ENCODE data around the gene SSX2B.
A peak's percentile ranks its signal among the peaks of the same experiment; 100 is the strongest.
"Not testable (repeated sequence)": the region's sequence is repeated elsewhere in the genome, so short reads cannot be mapped to it uniquely, and the experiment has no call there.

SSX2B gene, protein sequence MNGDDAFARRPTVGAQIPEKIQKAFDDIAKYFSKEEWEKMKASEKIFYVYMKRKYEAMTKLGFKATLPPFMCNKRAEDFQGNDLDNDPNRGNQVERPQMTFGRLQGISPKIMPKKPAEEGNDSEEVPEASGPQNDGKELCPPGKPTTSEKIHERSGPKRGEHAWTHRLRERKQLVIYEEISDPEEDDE

DNA sequence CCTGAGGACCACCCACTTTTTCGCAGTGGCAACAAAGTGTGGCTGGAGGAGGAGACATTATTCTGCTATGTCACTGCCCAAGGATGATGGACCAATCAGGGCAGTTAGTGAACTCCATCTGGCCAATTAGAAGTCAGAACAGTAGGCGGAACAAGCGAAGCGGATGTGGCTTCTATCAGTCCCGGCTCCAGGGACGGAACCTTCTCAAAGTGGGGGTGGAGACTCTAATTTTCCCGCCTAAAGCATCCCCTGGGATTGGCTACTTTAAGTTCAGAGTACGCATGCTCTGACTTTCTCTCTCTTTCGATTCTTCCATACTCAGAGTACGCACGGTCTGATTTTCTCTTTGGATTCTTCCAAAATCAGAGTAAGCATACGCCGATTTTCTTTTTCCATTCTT lies at the start of gene SSX2B:
Gene SSX2B (plus strand): TSS at position 301 of the 400 bp plus-strand sequence. CDS start 1,429 bp downstream, outside the sequence.
- FAIRE-seq, result not testable (repeated sequence)

DNA sequence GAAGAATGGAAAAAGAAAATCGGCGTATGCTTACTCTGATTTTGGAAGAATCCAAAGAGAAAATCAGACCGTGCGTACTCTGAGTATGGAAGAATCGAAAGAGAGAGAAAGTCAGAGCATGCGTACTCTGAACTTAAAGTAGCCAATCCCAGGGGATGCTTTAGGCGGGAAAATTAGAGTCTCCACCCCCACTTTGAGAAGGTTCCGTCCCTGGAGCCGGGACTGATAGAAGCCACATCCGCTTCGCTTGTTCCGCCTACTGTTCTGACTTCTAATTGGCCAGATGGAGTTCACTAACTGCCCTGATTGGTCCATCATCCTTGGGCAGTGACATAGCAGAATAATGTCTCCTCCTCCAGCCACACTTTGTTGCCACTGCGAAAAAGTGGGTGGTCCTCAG lies 44.0 kb upstream of the SSX2B start, which contains the start of gene SSX2:
Gene SSX2 (minus strand): TSS at position 101 of the 400 bp plus-strand sequence. CDS start 1,429 bp downstream, outside the sequence.
- DNase-seq (ENCODE audit: low spot score); FAIRE-seq: not testable (repeated sequence)

More for the DNA sequence above, at the start of gene SSX2B:
- not testable (repeated sequence) for DNase-seq (ENCODE audit: low spot score)

DNA sequence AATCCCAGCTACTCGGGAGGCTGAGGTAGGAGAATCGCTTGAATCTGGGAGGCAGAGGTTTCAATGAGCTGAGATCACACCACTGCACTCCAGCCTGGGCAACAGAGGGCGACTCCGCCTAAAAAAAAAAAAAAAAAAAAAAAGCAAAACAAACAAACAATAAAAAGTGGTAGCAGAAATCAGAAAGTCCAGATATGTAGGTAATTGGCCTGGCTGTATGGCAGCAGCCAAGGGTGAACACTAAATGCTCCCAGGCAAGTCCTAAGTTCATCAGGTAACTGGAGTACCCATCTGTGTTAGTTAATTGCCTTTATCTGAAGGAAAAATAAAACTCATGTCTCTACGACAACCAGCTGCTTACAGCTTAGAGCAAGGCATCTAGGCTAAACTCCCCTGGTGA lies 14.9 kb downstream of the SSX2B start:
- not testable (repeated sequence) for DNase-seq (ENCODE audit: low spot score); FAIRE-seq

DNA sequence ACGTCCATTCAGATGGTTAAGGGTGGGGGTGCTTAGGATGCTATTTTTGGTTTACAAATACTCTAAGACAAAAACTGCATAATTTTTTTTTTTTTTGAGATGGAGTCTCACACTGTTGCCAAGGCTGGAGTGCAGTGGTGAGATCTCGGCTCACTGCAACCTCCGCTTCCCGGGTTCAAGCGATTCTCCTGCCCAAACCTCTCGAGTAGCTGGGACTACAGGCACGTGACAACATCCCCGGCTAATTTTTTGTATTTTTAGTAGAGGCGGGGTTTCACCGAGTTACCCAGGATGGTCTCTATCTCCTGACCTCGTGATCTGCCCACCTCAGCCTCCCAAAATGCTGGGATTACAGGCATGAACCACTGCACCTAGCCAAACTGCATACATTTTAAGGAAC lies 22.5 kb downstream of the SSX2B start:
- not testable (repeated sequence) for FAIRE-seq; DNase-seq (ENCODE audit: low spot score)

DNA sequence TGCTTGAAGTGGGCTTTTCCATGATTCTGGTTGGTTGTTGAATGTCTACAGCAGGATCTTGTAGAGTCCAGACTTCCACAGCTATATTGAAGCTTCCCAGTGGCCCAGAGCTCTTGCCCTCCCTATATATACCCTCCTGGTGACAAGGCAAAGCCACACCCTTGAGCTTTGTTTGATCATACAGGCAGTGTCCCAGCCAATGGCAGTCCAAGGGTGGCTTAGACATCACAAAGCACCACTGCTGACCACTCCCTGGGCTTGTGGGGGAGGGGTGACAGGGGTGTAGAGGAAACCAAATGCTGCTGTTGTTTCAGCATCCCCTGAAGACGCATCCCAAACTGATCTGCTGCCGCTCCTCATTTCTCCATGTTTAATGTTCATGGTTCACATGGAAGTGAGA lies 46.3 kb downstream of the SSX2B start, which contains the start of gene SPANXN5:
Gene SPANXN5 (minus strand): TSS at position 101 of the 400 bp plus-strand sequence. CDS start 79 bp downstream, at position 22.
- FAIRE-seq, result not testable (repeated sequence)

DNA sequence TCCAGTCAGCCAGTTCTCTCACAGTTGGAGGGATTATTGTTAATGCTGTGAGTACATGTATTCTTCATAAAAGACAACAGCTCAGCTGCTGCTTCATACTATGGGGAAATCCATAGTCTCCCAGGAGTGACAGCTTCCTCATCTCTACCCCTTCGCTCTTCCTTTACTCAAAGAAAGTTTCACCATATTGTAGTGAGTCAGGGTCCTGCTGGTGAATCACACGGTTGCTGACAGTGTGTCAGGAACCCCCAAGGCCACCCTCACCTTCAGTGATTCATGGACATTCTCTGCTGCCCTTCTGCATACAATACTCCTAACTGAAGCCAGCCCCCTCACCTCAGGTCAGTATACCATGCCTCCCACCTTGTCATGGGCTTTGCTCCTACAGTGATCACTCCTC lies 53.8 kb downstream of the SSX2B start:
- not testable (repeated sequence) for FAIRE-seq
- peak; percentile 6 for DNase-seq (ENCODE audit: low spot score)

More for the DNA sequence above, 46.3 kb downstream of the SSX2B start, which contains the start of gene SPANXN5:
- not testable (repeated sequence) for DNase-seq (ENCODE audit: low spot score)

Data from RCC 7860 (cell line).